ENCODE results near the gene MR1. TPM values are rescaled to one million over a fixed set of nuclear protein-coding genes. Genes with fewer than 3 reads are reported as not detected.

MR1 gene
- total and polyA plus RNA-seq, 8 donors, result 1.1 to 40.8 (median 7.5) TPM

- Histone ChIP-seq H3K27me3 (no peaks in the 10 kb centered on the region), H3K36me3 (no peaks in the 10 kb centered on the region), H3K4me3 (no peak overlapping the region), H3K27ac (peak overlapping the region in 1 of 5 donors; percentile 14), H3K4me1 (peaks cover 13 to 69% (median 42%) of the 10 kb centered on the region in 4 donors), H3K9me3 (no peaks in the 10 kb centered on the region)
- DNase-seq, result no peak
- intact Hi-C loops (cut with DNase I; ENCODE audit: low total_unique reads), result no loop called here
- TF ChIP-seq EP300 (IDR thresholded peaks at IDR 0.05) (no peak), POLR2AphosphoS5 (IDR thresholded peaks at IDR 0.05) (no peak), POLR2A (IDR thresholded peaks at IDR 0.05) (no peak), CTCF (IDR thresholded peaks at IDR 0.05) (no peak)
Observed at GRCh38 chr1:181102841-181103240, 69.1 kb downstream of the MR1 start.

DNA sequence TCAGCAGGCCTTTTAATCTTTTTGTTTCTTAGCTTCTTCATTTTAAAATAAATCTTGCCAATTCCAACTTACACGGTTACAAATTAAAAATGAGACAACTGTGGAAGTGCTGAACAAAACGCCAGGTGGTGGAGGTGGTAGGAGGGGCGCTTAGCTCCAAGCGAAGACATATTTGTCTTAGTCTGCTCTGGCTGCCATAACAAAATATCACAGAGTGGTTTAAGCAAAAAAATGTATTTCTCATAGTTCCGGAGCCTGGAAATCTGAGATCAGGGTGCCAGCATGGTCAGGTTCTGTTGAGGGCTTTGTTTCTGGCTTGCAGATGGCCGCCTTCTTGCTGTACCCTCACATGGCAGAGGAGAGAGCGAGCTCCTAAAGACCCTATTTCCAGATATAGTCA is 69.6 kb downstream of the MR1 start:
- Histone ChIP-seq H3K4me3 (no peak overlapping the region), H3K4me1 (peaks cover 13 to 69% (median 42%) of the 10 kb centered on the region in 4 donors), H3K27me3 (no peaks in the 10 kb centered on the region), H3K9me3 (no peaks in the 10 kb centered on the region), H3K27ac (peak overlapping the region in 1 of 5 donors; percentile 14), H3K36me3 (no peaks in the 10 kb centered on the region)
- 91 to 99% (median 97%) methylated on average over 7 of the region's 7 CpGs for WGBS, 5 donors
- TF ChIP-seq POLR2AphosphoS5 (IDR thresholded peaks at IDR 0.05), result no peak
- no peak for TF ChIP-seq CTCF (IDR thresholded peaks at IDR 0.05)
- no peak for TF ChIP-seq POLR2A (IDR thresholded peaks at IDR 0.05)
- no peak for TF ChIP-seq EP300 (IDR thresholded peaks at IDR 0.05)
- intact Hi-C loops (cut with DNase I; ENCODE audit: low total_unique reads), result no loop called here
- DNase-seq, result no peak

- Histone ChIP-seq H3K27ac (peak overlapping the region; percentile 33 to 90 (median 89)), H3K4me3 (peak overlapping the region; percentile 64 to 74 (median 69)), H3K36me3 (no peaks in the 10 kb centered on the region), H3K9me3 (no peaks in the 10 kb centered on the region), H3K27me3 (no peaks in the 10 kb centered on the region), H3K4me1 (peaks cover 13 to 65% (median 39%) of the 10 kb centered on the region in 4 donors)
- TF ChIP-seq POLR2A (IDR thresholded peaks at IDR 0.05), result no peak
- TF ChIP-seq POLR2AphosphoS5 (IDR thresholded peaks at IDR 0.05), result no peak
- TF ChIP-seq CTCF (IDR thresholded peaks at IDR 0.05), result peak in 3 of 7 experiments; percentile 17 to 20 (median 17)
- no peak for DNase-seq
- intact Hi-C loops (cut with DNase I; ENCODE audit: low total_unique reads), result no loop called here
- WGBS, 5 donors, result 25 to 36% (median 29%) methylated on average over 17 of the region's 17 CpGs
Observed at GRCh38 chr1:181104042-181104789, 70.4 kb downstream of the MR1 start.

GRCh38 chr1:181104790-181105133 is 71.0 kb downstream of the MR1 start:
- H3K27me3 ChIP-seq, result no peaks in the 10 kb centered on the region

More at GRCh38 chr1:181104790-181105133, 71.0 kb downstream of the MR1 start:
- peak overlapping the region; percentile 33 to 90 (median 89) for H3K27ac ChIP-seq
- intact Hi-C loops (cut with DNase I; ENCODE audit: low total_unique reads), result no loop called here
- WGBS, 5 donors, result 0 to 2% (median 0%) methylated on average over 12 to 28 of the region's 28 CpGs
- no peak for DNase-seq
- peak overlapping the region; percentile 64 to 74 (median 69) for H3K4me3 ChIP-seq
- no peaks in the 10 kb centered on the region for H3K9me3 ChIP-seq
- TF ChIP-seq CTCF (IDR thresholded peaks at IDR 0.05) (peak in 1 of 7 experiments; percentile 6), POLR2A (IDR thresholded peaks at IDR 0.05) (no peak)
- no peaks in the 10 kb centered on the region for H3K36me3 ChIP-seq
- H3K4me1 ChIP-seq, result peaks cover 13 to 59% (median 35%) of the 10 kb centered on the region in 4 donors

Measured in stomach (tissue), 9 donors.